Measurements from ENCODE around the gene HYPK.
"Not testable (repeated sequence)": the region's sequence is repeated elsewhere in the genome, so short reads cannot be mapped to it uniquely, and the experiment has no call there.

Gene HYPK

GRCh38 chr15:43795997-43796396 lies 4.4 kb upstream of the HYPK start:
- DNase-seq (ENCODE audit: low read depth) = no peak

- no peak for DNase-seq (ENCODE audit: low read depth)
Measured at GRCh38 chr15:43796566-43796965, 3.8 kb upstream of the HYPK start.

GRCh38 chr15:43799209-43799944 lies 1.0 kb upstream of the HYPK start:
- no peak for DNase-seq (ENCODE audit: low read depth)

DNA sequence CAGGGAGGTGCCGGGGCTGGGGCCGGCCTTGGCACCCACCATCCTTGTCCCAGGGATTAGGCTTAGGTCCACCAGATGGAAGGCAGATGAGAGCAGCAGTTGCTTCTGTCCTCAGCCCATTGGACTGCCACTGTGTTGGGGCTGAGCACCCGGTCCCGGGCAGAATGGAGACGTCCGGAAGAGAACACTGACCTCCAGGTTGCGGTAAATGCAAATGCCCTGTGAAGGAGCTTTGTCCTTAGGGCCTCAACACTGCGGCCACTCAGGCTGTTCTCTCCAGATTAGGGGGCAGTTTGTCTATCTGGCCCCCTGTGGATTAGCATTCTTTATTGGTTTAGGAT lies 484 bp upstream of the HYPK start, which contains the start of gene SERINC4:
Gene SERINC4, minus strand, starts transcription at position 276 of the 341 bp plus-strand sequence. Its CDS starts 234 bp downstream, at position 42.
- no peak for DNase-seq (ENCODE audit: low read depth)

GRCh38 chr15:43802676-43803075 lies 2.3 kb downstream of the HYPK start:
- DNase-seq (ENCODE audit: low read depth) = not testable (repeated sequence)

- DNase-seq (ENCODE audit: low read depth) = no peak
Measured at GRCh38 chr15:43808435-43808950, 8.1 kb downstream of the HYPK start.

- DNase-seq (ENCODE audit: low read depth) = no peak
Measured at GRCh38 chr15:43808960-43809678, 8.7 kb downstream of the HYPK start.

GRCh38 chr15:43815064-43815463 lies 14.7 kb downstream of the HYPK start:
- not testable (repeated sequence) for DNase-seq (ENCODE audit: low read depth)

DNA sequence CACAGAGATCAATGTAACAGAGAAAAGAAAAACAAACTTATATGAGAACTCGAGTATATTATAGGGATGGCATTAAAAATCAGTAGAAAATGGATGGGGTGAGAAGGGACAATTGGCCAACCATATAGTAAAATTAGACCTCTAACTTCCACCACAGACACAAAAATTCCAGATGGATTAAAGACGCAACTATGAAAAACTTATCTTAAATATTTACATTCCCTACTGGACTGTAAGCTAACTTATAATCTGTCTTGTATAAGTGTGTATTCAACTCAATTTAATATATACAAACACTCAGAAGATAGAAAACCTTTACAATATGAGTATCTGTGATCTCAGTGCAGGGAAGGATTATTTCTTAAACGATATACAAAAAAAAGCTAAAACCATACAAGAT lies 21.1 kb downstream of the HYPK start:
- DNase-seq (ENCODE audit: low read depth) = no peak

GRCh38 chr15:43824302-43825246 lies 24.2 kb downstream of the HYPK start, which contains the start of gene MFAP1:
Gene MFAP1 (minus strand): TSS chr15:43824690. CDS start chr15:43824569, 121 bp downstream.
- peak; percentile 84 for DNase-seq (ENCODE audit: low read depth)

- DNase-seq (ENCODE audit: low read depth) = not testable (repeated sequence)
Measured at GRCh38 chr15:43825305-43825704, 24.9 kb downstream of the HYPK start.

DNA sequence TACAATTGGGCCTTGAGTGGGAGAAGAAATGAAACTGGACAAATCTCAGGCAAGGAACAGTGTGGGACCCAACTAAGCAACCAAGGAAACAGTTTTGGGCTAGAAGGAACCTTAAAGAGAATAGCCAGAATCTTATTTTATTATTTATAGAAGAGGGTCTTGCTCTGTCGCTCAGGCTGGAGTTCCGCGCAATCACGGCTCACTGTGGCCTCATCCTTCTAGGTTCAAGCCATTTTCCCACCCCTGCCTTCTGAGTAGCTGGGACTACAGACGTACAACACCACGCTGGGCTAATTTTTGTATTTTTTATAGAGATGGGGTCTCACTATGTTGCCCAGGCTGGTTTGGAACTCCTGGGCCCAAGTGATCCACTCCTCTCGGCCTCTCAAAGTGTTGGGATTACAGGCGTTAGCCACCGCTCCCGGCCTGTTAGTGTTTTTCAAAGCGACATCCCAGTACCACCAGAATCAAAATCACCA lies 25.7 kb downstream of the HYPK start:
- DNase-seq (ENCODE audit: low read depth) = no peak

- DNase-seq (ENCODE audit: low read depth) = peak; percentile 61
Measured at GRCh38 chr15:43826508-43827341, 26.3 kb downstream of the HYPK start, which contains the start of gene WDR76. Gene WDR76 (plus strand): TSS chr15:43827002. CDS start chr15:43827033, 31 bp downstream.

DNA sequence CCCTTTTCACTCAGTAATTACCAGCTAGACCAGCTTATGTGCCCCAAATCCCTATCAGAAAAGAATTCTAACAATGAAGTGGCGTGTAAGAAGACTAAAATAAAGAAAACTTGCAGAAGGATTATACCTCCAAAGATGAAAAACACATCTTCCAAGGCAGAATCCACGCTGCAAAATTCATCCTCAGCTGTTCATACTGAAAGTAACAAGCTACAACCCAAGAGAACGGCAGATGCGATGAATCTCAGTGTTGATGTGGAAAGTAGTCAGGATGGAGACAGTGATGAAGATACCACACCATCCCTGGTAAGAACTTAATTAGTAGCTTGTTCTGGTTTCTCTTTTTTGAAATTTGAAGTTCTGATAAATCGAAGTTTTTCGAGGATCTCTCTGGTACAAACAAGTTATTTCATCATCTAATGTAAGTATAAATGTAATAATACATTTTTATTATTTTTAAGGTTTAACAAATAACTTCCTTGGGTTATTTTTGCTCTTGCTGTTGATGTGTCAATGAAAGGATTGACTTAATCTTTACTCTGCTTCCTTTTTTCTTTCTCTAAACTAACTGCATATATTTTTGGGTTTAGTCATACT lies 27.8 kb downstream of the HYPK start:
- no peak for DNase-seq (ENCODE audit: low read depth)

DNA sequence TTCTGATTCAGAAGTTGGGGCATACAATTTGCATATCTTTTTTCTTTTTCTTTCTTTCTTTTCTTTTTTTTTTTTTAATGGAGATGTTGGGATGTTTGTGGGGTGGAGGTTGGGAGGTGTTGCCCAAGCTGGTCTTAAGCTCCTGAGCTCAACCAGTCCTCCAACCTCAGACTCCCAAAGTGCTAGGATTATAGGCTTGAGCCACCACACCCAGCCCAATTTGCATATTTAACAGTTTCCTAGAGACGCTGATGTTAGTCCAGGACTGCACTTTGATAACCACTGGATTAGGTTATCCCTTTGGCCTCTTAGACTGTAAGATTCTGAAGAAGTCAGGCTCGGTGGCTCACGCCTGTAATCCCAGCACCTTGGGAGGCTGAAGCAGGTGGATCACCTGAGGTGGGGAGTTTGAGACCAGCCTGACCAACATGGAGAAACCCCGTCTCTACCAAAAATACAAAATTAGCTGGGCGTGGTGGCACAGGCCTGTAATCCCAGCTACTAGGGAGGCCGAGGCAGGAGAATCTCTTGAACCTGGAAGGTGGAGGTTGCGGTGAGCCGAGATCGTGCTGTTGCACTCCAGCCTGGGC lies 29.6 kb downstream of the HYPK start:
- DNase-seq (ENCODE audit: low read depth) = not testable (repeated sequence)

DNA sequence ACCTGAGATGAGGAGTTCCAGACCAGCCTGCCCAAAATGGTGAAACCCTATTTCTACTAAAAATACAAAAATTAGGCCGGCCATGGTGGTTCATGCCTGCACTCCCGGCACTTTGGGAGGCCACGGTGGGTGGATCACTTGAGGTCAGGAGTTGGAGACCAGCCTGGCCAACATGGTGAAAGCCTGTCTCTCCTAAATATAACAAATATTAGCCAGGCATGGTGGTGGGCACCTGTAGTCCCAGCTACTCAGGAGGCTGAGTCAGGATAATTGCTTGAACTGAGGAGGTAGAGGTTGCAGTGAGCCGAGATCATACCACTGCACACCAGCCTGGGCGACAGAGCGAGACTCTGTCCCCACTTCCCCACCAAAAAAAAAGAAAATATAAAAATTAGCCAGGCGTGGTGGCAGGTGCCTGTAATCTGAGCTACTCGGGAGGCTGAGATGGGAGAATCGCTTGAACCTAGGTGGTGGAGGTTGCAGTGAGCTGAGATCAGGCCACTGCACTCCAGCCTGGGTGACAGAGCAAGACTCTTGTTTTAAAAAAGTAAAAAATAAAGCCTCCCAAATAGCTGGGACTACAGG lies 30.4 kb downstream of the HYPK start:
- not testable (repeated sequence) for DNase-seq (ENCODE audit: low read depth)

DNA sequence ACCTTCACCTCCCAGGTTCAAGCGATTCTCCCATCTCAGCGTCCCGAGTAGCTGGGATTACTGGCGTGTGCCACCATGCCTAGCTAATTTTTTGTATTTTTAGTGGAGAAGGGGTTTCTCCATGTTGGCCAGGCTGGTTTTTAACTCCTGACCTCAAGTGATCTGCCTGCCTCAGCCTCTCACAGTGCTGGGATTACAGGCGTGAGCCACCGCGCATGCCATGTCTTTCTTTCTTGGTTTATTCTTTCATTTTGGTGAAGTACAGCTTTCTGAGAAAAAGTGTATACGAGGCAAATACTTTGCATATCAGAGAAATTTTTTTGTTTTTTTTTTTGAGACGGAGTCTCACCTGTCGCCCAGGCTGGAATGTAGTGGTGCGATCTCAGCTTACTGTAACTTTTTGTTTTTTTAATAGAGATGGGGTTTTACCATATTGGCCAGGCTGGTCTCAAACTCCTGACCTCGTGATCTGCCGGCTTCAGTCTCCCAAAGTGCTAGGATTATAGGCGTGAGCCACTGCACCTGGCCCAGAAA lies 31.2 kb downstream of the HYPK start:
- DNase-seq (ENCODE audit: low read depth) = not testable (repeated sequence)

DNA sequence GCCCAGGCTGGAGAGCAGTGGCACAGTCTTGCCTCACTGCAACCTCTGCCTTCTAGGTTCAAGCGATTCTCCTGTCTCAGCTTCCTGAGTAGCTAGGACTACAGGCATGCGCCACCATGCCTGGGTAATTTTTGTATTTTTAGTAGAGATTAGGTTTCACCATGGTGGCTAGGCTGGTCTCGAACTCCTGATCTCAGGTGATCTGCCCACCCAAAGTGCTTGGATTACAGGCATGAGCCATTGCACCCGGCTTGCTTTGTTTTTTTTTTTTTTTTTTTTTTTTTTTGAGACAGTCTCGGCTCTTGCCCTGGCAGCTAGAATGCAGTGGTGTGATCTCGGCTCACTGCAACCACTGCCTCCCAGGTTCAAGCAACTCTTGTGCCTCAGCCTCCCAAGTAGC lies 32.1 kb downstream of the HYPK start:
- not testable (repeated sequence) for DNase-seq (ENCODE audit: low read depth)

GRCh38 chr15:43845421-43845820 lies 45.0 kb downstream of the HYPK start:
- DNase-seq (ENCODE audit: low read depth) = no peak
